GM04503 (cell line): ENCODE measurements around the gene MBNL3.

ENCODE experiments used
- DNase-seq: peaks from one replicate; pipeline ENCODE4 v3.0.0-alpha.2; 2012; ENCODE audit warnings: low read depth

Gene MBNL3

GRCh38 chrX:132488819-132489577 lies at the start of gene MBNL3:
MBNL3 (minus strand) TSS chrX:132489038; CDS start chrX:132439611, 49,427 bp downstream.
- no peak for DNase-seq

GRCh38 chrX:132533409-132533808 lies 44.6 kb upstream of the MBNL3 start:
- DNase-seq = no peak

GRCh38 chrX:132532913-132533312 lies 44.1 kb upstream of the MBNL3 start:
- DNase-seq = no peak

- no peak for DNase-seq
Observed at GRCh38 chrX:132532097-132532496, 43.3 kb upstream of the MBNL3 start.

GRCh38 chrX:132520792-132521191 lies 32.0 kb upstream of the MBNL3 start:
- no peak for DNase-seq

GRCh38 chrX:132520213-132520612 lies 31.4 kb upstream of the MBNL3 start:
- no peak for DNase-seq

GRCh38 chrX:132518401-132518800 lies 29.6 kb upstream of the MBNL3 start:
- DNase-seq = no peak

GRCh38 chrX:132508834-132509233 lies 20.0 kb upstream of the MBNL3 start:
- DNase-seq = no peak

- DNase-seq = no peak
Observed at GRCh38 chrX:132505116-132505515, 16.3 kb upstream of the MBNL3 start.

- DNase-seq = no peak
Observed at GRCh38 chrX:132504417-132504816, 15.6 kb upstream of the MBNL3 start.

GRCh38 chrX:132501606-132502005 lies 12.8 kb upstream of the MBNL3 start:
- DNase-seq = no peak

- DNase-seq = no peak
Observed at GRCh38 chrX:132497432-132497831, 8.6 kb upstream of the MBNL3 start.

- DNase-seq = no peak
Observed at GRCh38 chrX:132493095-132493494, 4.3 kb upstream of the MBNL3 start.

GRCh38 chrX:132491191-132491590 lies 2.4 kb upstream of the MBNL3 start:
- no peak for DNase-seq

- no peak for DNase-seq
Observed at GRCh38 chrX:132489578-132490419, 961 bp upstream of the MBNL3 start.

- DNase-seq = no peak
Observed at GRCh38 chrX:132488180-132488705, 595 bp downstream of the MBNL3 start.

GRCh38 chrX:132486599-132487178 lies 2.1 kb downstream of the MBNL3 start:
- no peak for DNase-seq

- no peak for DNase-seq
Observed at GRCh38 chrX:132483951-132484350, 4.9 kb downstream of the MBNL3 start.

- DNase-seq = no peak
Observed at GRCh38 chrX:132483488-132483887, 5.3 kb downstream of the MBNL3 start.

- DNase-seq = no peak
Observed at GRCh38 chrX:132482632-132483031, 6.2 kb downstream of the MBNL3 start.

- DNase-seq = no peak
Observed at GRCh38 chrX:132481449-132481848, 7.4 kb downstream of the MBNL3 start.

GRCh38 chrX:132480581-132481203 lies 8.1 kb downstream of the MBNL3 start:
- peak; percentile 62 for DNase-seq
